NCI-H2107 treated with DMSO at 0.1 percent for 48 hours (cell line): ENCODE results near the gene SERINC5.

Experiments
- DNase-seq: peaks from one replicate; lab custom pipeline; 2025; ENCODE audit not compliant: unreplicated experiment; lab: John Stamatoyannopoulos, UW

The SERINC5 gene

DNA sequence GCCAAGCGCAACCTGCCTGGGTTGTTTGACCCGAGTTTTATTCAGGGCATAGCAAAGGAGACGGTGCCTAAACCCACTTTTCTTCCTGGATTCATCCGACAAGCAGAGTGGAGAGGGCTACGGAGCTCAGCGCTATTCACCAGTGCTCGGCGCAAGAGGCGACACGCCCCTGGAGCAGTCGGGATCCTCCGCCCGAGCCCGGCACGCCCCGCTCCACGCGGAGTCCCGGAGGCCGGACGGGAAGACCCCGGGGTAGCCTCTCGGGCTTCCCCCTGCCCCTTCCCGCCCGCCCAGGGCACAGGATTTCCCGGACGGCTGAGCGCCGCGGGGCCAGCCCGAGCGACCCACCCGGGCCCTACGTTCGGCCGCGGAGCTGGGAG lies 427 bp downstream of the SERINC5 start:
- DNase-seq: no peak

DNA sequence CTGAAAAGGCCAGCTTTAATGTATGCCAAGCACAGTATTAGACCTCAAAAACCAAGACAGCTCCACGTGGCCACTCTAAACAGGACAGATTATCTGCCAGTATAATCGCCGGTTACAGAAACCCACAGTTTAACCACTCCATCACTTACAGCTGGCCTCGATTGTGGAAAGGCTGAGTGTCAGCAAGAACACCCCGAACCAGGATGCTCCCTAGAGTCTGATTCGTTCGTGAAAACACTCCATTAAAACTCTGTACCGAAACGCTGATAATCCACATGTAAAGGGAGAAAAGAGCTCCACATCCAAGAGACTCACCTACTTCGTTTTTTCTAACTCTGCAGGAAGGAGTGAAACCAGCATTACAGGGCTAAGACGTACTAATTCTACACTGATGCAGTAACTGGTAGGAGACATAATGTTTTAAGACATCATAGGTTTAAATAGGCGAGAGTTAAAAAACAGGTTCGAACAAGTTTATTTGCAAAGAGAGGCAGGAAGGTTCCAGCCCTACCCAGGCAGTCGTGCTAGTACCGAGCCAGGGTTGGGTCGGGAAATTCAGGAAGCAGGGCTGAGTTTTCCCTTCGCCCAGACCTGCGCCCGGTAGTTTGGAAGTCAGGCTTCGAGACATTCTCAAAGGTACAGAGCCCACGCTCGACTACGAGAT lies 949 bp downstream of the SERINC5 start:
- DNase-seq: peak; percentile 11

DNA sequence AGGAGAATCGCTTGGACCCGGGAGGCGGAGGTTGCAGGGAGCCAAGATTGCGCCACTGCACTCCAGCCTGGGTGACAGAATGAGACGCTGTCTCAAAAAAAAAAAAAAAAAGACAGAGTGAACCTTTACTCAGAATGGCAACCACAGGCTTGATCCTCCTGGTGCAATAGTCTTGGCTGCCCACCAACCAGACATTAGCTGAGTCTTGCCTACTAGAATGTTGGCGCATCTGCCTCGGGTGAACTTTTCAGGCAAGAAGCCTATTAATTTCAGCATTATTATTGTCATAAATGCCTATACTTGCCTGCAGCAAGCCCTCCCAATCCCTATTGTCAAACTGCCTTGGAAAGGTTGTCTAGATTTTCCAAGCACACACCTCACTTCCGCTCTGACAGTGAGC lies 4.2 kb downstream of the SERINC5 start:
- DNase-seq: no peak

DNA sequence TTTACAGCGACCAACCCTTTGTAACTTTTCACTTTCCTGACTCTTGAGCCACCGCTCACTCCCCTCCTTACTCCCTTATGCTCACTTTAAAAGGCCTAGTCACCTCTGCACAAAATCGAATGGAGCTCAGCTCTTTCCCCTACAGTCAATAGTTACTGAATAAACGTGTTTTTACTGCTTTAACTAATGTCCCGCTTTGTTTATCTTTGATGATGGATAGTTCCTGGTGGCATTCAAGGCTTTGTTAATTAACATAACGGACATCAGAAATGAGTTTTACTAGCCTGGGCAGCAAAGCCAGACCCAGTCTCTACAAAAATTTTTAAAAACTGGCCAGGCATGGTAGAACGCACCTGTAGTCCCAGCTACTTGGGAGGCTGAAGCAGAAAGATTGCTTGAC lies 5.0 kb downstream of the SERINC5 start:
- no peak for DNase-seq

GRCh38 chr5:80249901-80250300 lies 5.9 kb downstream of the SERINC5 start:
- DNase-seq: no peak

DNA sequence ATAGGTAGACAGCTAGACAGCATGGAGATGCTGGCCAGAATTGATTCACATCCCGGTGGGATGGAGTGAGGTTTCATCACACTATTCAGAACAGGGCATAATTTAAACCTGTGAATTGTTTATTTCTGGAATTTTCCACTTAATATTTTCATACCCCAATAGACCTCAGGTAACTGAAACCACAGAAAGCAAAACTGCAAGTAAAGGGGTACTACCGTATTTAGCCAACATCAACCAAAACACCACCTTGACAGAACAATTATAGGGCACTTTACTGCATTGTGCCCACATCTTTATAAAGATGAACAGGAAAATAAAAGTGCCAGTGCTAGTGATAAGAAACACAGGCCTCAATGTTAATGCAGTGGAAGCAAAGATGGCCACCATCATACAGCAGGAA lies 7.5 kb downstream of the SERINC5 start:
- no peak for DNase-seq

DNA sequence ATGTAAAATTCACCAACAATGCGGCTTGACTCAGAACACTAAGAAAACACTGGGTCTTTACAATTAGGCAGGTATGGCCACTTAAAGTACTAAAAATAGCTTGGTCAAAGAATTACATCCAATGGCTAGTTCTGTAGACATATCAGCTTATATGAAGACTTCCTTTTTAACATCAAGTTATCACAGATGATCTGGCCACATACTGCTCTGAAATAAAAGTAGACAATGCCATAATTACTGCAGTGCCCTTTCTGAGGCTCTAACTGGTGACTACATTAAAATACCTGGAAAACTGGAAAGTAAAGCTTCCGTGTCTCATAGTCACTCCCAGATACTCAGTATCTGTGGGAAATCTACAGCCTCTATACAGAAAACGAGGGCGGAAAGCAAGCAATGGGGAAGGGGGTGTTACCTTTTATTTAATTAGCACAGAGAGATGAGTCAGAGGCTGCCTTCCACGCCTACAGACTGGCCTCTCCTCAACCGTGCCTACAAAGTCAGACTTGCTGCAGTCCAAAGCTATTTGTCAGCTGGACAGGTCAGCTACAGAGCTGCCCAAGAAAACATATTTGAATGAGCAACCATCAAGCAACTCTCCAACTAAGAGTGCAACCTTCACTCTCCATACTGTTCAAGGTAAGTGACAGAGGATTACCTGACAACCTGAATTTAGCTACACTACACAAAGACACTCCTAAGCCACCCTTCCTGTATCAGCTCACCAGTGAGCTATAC lies 8.7 kb downstream of the SERINC5 start:
- DNase-seq: no peak

DNA sequence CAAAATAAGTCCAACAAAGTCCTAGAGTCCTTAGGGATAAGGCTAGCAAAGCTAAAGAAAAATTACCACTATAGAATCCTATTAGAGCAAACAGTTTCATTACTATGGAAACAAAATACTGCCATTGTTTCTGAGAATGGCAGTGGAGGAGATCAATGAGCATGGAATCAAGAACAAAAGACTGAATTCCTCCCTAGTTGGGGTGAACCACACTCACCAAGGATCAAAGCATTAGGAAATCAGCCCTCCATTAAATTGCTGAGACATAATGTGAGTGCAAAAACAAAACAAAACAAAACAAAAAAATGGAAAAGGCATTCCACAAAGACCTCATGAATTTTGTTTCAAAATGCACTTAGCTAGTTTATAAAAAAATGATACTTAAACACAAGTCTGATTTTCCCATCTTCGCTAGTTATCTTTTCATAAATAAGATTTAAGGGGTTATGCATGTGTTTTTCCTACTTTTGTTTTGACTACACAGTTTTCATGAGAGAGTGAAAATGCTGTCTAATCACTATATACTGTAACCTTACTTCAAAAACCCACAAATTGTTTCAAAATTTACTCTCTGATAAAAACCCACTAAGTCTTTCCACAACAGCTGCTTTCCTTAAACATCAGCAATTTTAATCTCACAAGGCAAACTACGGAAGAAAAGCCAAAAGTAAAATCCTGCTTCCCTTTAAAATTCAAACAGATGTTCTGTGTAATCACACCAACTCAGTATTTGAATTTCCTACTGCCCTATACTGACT lies 9.7 kb downstream of the SERINC5 start:
- no peak for DNase-seq

DNA sequence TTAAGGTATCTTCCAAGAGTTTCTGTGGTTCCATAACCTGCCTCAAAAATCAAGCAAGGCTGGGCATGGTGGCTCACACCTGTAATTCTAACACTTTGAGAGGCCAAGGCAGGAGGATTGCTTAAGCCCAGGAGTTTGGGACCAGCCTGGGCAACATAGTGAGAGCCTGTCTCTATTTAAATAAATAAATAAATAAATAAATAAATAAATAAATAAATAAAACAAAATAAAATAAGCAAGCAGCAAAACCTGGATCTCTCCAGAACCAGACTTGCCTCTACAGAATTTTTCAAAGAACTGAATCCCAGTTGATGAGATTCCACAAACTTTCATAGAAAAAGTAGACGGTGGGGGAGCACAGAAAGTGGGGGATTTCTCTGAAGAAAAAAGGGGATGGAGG lies 12.3 kb downstream of the SERINC5 start:
- DNase-seq: no peak

GRCh38 chr5:80242849-80243248 lies 13.0 kb downstream of the SERINC5 start:
- DNase-seq: no peak

GRCh38 chr5:80240368-80240986 lies 15.4 kb downstream of the SERINC5 start:
- no peak for DNase-seq

DNA sequence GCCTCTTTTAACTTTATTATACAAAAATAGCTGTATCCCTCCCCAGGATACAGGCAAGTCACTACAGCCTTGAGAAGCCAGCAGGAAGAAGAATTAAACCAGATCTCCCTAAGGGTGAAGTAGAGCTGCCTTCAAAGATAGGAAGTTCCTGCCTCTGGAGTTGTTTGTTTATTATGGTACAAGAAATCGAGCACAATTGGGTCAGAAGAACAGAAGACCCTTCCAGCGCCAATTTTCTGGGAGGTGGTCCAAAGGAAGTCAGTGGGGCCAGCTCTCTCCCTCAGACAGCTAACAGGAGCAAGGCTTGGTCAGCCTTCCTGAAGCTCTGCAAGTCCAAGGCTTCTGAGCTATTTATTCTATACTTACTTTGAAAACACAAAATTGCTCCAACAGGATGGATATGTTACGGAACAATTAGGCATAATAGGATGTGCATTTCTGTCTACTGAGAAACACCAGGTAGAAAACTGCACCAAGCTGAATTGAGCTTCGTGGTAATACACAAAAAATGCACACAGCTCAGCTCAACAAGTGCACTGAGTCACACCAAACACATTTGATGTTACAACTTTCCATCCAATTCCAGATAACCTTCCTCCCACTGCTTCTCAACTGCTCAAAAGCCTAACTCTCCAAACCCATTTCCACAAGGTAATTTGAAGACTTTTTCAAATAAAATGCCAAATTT lies 16.0 kb downstream of the SERINC5 start:
- DNase-seq: no peak

DNA sequence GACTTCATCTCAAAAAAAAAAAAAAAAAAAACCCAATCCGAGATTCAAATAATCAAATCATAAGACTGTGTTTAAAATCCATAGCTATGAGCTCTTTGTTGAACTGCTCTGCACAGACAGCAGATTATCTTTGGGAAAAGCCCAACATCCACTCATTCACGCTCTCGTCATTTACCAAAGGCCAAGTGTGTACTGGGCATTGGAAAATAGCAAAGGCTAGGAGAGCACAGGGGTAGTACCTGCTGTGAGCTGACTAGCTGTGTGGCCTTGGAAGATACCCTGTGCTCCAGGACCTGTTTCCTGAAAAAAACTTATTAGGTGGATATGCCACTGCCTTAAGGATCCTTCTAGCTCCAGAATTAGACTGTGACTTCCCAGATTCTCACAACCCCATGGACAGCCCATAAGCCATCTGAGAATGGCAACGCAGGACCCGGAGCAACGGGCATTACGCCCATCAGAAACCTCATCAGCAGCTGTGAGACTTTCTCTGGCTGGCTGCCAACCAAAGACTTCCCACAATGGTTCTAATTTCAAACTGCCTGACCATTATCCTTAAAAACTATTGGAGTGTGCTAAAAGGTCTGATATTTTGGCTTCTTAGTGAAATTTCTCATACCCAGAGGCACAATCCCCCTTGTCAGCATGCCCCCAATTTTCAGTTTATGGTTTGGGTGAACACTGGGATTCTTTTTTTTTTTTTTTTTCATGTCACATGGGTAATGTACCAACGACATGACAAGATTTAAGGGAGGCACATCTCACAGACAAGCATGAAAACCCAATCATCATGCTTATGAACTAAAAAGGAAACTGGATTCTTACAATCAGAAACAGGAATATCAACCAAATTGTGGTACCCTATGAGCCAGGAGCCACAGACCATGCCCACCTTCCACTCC lies 16.8 kb downstream of the SERINC5 start:
- peak; percentile 65 for DNase-seq

DNA sequence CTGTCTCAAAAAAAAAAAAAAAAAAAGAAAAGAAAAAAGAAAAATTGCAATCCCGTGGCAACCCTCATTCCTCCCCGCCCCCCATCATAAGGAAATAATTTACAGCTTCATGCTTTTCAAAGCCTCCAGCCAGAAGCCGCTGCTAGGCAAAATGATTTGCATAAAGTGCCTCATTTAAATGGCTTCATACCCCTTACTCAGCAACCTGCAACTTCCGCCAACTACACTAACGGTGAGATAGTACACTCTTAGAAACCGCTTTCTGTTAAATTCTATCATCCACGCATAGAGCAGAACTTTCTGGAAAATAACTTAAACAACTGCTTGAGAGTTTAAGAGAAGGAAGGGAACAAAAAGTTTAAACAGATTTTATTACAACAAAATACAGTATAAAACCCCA lies 17.8 kb downstream of the SERINC5 start:
- no peak for DNase-seq

DNA sequence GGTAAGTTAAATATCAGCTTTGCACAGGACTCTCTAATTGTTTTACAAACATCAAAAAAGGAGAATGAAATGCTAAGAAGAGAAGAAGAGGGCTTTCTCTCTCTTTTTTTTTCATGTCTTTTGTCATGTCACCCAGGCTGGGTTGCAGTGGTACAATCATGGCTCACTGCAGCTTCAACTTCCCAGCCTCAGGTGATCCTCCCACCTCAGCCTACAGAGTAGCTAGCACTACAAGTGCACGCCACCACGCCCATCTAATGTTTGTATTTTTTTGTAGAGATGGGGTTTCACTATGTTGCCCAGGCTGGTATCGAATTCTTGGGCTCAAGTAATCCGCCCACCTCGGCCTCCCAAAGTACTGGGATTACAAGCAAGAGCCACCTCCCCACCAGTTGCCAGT lies 18.6 kb downstream of the SERINC5 start:
- no peak for DNase-seq

DNA sequence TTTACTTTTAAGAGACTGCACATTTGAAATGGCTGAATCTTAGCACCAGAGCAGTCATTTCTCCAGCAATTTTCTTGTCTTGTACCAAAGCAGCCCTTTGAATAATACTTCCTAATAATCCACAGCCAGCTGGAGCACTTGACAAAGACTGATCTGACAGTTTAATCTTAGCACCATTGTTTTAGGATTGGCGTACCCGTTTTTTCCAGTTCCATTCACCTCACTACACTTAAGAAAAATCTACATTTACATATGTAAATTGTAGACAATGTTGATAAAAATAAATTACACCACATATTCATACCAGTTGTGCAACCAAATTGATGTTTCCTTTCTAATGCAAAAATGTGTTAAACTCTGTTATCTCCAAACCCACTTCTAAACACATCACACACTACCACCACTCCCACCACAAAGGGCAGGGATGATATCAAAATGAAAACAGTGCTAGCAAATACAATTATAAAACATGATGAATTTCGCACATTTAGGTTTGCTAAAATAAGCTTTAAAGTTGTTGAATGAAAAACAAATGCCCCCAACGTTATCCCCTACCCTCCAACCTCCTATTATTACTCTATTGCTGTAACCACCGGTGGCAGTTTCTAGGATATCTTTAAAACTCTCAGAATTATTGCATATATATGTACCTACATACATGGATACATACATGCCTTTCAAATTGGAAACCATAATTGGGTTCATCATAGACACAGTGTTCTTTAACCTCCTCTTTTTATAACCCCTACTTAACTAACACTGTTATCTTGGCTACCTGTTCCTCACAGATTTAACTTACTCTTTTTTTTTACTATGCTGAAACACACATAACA lies 21.5 kb downstream of the SERINC5 start:
- no peak for DNase-seq

GRCh38 chr5:80231693-80232092 lies 24.2 kb downstream of the SERINC5 start:
- DNase-seq: no peak

GRCh38 chr5:80231243-80231642 lies 24.6 kb downstream of the SERINC5 start:
- no peak for DNase-seq

- DNase-seq: no peak
Measured at GRCh38 chr5:80230269-80230992, 25.4 kb downstream of the SERINC5 start.
